Measurements from ENCODE around the gene ODAD3. TPM values are rescaled to one million over a fixed set of nuclear protein-coding genes. Genes with fewer than 3 reads are reported as not detected.

ODAD3 gene
- total RNA-seq, 1 experiment from 2014 or later, result 0.52 TPM

DNA sequence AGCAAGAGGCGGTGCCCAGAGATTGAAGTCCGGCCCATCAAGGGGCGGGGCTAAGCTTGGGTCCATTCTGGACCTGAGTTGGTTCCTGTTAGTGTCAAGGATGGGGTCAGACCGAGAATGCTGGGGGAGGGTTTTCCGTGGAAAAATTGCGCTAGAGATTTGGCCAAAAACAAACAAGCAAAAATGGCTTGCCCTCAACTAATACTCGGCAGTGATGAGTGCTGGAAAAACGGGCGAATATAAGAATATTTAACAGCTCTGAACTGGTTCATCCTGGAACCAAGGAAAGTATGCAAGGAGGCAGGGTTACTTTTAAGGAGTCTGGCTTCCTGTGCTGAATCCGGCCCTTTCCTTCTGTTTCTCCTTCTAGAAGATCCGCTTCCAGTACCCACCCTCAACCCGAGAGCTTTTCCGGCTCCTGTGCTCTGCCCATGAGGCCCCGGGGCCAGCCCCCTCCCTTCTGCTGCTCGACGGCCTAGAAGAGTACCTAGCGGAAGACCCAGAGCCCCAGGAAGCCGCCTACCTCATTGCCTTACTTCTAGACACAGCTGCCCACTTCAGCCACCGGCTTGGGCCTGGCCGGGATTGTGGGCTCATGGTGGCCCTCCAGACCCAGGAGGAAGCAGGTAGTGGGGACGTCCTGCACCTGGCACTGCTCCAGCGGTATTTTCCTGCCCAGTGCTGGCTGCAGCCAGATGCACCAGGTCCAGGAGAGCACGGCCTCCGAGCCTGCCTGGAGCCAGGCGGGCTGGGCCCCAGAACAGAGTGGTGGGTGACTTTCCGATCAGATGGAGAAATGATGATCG is 59.6 kb downstream of the ODAD3 start:
- H3K27me3 ChIP-seq (ENCODE audit: insufficient read depth, low read length), result no peaks in the 10 kb centered on the region
- no peak for DNase-seq (ENCODE audit: low read depth, low spot score)
- peak overlapping the region; percentile 57 to 68 for H3K4me3 ChIP-seq (replicated peaks in 1 of 2; ENCODE audit: low read depth in 1 of 2, low read length in 2 of 2)
- H3K36me3 ChIP-seq (ENCODE audit: control insufficient read depth in 1 of 2, insufficient read depth in 2 of 2, low read length in 2 of 2), result no peaks in the 10 kb centered on the region
- H3K27ac ChIP-seq (ENCODE audit: low read depth, low read length), result peak overlapping the region; percentile 88
- H3K9me3 ChIP-seq (ENCODE audit: control insufficient read depth in 1 of 2, insufficient read depth in 1 of 2, low read depth in 1 of 2, low read length in 2 of 2), result no peaks in the 10 kb centered on the region
- ChIA-PET CTCF (interaction anchor here (0.6 to 2.0 kb wide), 12 partner anchors 8 to 161 kb away, joined by 3 to 20 read pairs (median 4); partner anchors contain the start of genes CCDC159, ODAD3, PRKCSH and RAB3D), POLR2A (interaction anchor here (0.7 to 3.6 kb wide), 15 partner anchors 8 to 154 kb away, joined by 3 to 16 read pairs (median 4); partner anchors contain the start of genes CCDC159, ECSIT, EPOR and ODAD3), RAD21 (ENCODE audit: low non-redundant PET in 1 of 2, low total read pairs in 2 of 2, uncharacterized antibody in 2 of 2, unreplicated experiment in 2 of 2) (interaction anchor here in 1 of 2 experiments (0.9 to 1.7 kb wide), 4 partner anchors 8 to 81 kb away, joined by 3 to 5 read pairs (median 4); partner anchors contain the start of gene RGL3)
- no peak for ATAC-seq
- peak overlapping the region; percentile 80 for H3K4me2 ChIP-seq (ENCODE audit: low read length)
- intact Hi-C loops (cut with micrococcal nuclease), result no loop called here
- peaks cover 51 to 55% of the 10 kb centered on the region in 2 experiments for H3K4me1 ChIP-seq (ENCODE audit: control insufficient read depth in 1 of 2, insufficient read depth in 2 of 2, low read length in 2 of 2)
- peak overlapping the region; percentile 78 for H3K9ac ChIP-seq (ENCODE audit: low read length)
- peaks cover 7% of the 10 kb centered on the region; the same call in 1 of the 2 replicates for H3K79me2 ChIP-seq (ENCODE audit: insufficient read depth, low read length)
- H2AFZ ChIP-seq (ENCODE audit: low read depth, low read length, poor library complexity, severe bottlenecking), result no peak overlapping the region
- H4K20me1 ChIP-seq (ENCODE audit: insufficient read depth), result no peaks in the 10 kb centered on the region
- peak; percentile 58 for TF ChIP-seq POLR2AphosphoS5 (IDR thresholded peaks at IDR 0.05; ENCODE audit: low read depth, low read length)
- TF ChIP-seq, protein P1, sequence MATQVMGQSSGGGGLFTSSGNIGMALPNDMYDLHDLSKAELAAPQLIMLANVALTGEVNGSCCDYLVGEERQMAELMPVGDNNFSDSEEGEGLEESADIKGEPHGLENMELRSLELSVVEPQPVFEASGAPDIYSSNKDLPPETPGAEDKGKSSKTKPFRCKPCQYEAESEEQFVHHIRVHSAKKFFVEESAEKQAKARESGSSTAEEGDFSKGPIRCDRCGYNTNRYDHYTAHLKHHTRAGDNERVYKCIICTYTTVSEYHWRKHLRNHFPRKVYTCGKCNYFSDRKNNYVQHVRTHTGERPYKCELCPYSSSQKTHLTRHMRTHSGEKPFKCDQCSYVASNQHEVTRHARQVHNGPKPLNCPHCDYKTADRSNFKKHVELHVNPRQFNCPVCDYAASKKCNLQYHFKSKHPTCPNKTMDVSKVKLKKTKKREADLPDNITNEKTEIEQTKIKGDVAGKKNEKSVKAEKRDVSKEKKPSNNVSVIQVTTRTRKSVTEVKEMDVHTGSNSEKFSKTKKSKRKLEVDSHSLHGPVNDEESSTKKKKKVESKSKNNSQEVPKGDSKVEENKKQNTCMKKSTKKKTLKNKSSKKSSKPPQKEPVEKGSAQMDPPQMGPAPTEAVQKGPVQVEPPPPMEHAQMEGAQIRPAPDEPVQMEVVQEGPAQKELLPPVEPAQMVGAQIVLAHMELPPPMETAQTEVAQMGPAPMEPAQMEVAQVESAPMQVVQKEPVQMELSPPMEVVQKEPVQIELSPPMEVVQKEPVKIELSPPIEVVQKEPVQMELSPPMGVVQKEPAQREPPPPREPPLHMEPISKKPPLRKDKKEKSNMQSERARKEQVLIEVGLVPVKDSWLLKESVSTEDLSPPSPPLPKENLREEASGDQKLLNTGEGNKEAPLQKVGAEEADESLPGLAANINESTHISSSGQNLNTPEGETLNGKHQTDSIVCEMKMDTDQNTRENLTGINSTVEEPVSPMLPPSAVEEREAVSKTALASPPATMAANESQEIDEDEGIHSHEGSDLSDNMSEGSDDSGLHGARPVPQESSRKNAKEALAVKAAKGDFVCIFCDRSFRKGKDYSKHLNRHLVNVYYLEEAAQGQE (IDR thresholded peaks at IDR 0.05; ENCODE audit: low read depth), result no peak
- BruUV-seq (replicated peaks), result TSS peak; percentile 85
- no peaks in the 10 kb centered on the region for H3K9me2 ChIP-seq (ENCODE audit: insufficient read depth)
